Spinal cord (tissue), 10 donors: Measurements from ENCODE around the gene ASAP2. TPM values are rescaled to one million over a fixed set of nuclear protein-coding genes. Genes with fewer than 3 reads are reported as not detected.
"Not testable (repeated sequence)": the region's sequence is repeated elsewhere in the genome, so short reads cannot be mapped to it uniquely, and the experiment has no call there.

Source experiments
- DNase-seq, 6 donors: peaks; one replicate each; pipeline versions ENCODE4 v3.0.0 to v3.0.0-alpha.2; 2013 to 2015; ENCODE audit warnings: low spot score in 6 of 6, low read depth in 4 of 6
- H3K27ac ChIP-seq: one replicate; pipeline ENCODE4 v1.5.1; 2013; ENCODE audit warnings: low read depth, low read length, control low read depth
- H3K27me3 ChIP-seq: one replicate; pipeline ENCODE4 v1.6.1; 2013; ENCODE audit warnings: low read length; ENCODE audit not compliant: control insufficient read depth, insufficient read depth
- H3K36me3 ChIP-seq: one replicate; pipeline ENCODE4 v1.6.1; 2013; ENCODE audit warnings: low read length; ENCODE audit not compliant: control insufficient read depth, insufficient read depth
- H3K4me1 ChIP-seq: one replicate; pipeline ENCODE4 v1.6.1; 2013; ENCODE audit warnings: low read length; ENCODE audit not compliant: control insufficient read depth, insufficient read depth
- H3K4me3 ChIP-seq: one replicate; pipeline ENCODE4 v1.5.1; 2013; ENCODE audit warnings: low read depth, low read length, control low read depth
- H3K9me3 ChIP-seq: one replicate; pipeline ENCODE4 v1.6.1; 2013; ENCODE audit warnings: low read length; ENCODE audit not compliant: control insufficient read depth, insufficient read depth
- WGBS: methylation state at CpG from one replicate; pipeline ENCODE4 v1.1.5; 2013; ENCODE audit warnings: missing lambda C conversion rate; ENCODE audit not compliant: insufficient coverage; 5-methylcytosine and 5-hydroxymethylcytosine counted together
- polyA plus RNA-seq, 2 donors: library from polyadenylated mRNA; unstranded; fragments of 120-200 nt; gene quantifications; one replicate each; pipeline ENCODE4 v1.2.1, GENCODE V29; 2013; ENCODE audit not compliant: insufficient read length in 2 of 2
- total RNA-seq, 2 donors: library from RNA; depleted of rRNA in 1 of 2; stranded (reverse); fragments of 120-200 nt in 1 of 2; fragments of >200 nt in 1 of 2; gene quantifications; one replicate each; pipeline versions ENCODE4 v1.2.3 to v1.2.4, GENCODE V29; 2013 to 2014
- donor health status: healthy.

ASAP2 gene
- total and polyA plus RNA-seq, 4 donors, result 30.4 to 48.6 (median 32.5) TPM

- Histone ChIP-seq H3K9me3 (no peaks in the 10 kb centered on the region), H3K27me3 (no peaks in the 10 kb centered on the region), H3K27ac (peak overlapping the region; percentile 82), H3K4me1 (peaks cover 18% of the 10 kb centered on the region), H3K4me3 (no peak overlapping the region), H3K36me3 (peaks cover 72% of the 10 kb centered on the region)
- 37% methylated on average over 22 of the region's 28 CpGs for WGBS
- DNase-seq, result peak in 1 of 6 donors; percentile 55
Measured at GRCh38 chr2:9392898-9393765, 186.5 kb downstream of the ASAP2 start.

GRCh38 chr2:9394816-9395215, 188.2 kb downstream of the ASAP2 start:
- H3K36me3 ChIP-seq, result peaks cover 61% of the 10 kb centered on the region
- H3K4me1 ChIP-seq, result peaks cover 23% of the 10 kb centered on the region
- H3K9me3 ChIP-seq, result no peaks in the 10 kb centered on the region
- no peak for DNase-seq
- H3K27ac ChIP-seq, result no peak overlapping the region
- 95% methylated on average over 14 of the region's 15 CpGs for WGBS
- no peak overlapping the region for H3K4me3 ChIP-seq
- no peaks in the 10 kb centered on the region for H3K27me3 ChIP-seq

GRCh38 chr2:9397201-9397600, 190.6 kb downstream of the ASAP2 start:
- Histone ChIP-seq H3K9me3 (no peaks in the 10 kb centered on the region), H3K36me3 (peaks cover 62% of the 10 kb centered on the region), H3K4me1 (peaks cover 20% of the 10 kb centered on the region), H3K27me3 (no peaks in the 10 kb centered on the region), H3K4me3 (no peak overlapping the region), H3K27ac (no peak overlapping the region)
- no peak for DNase-seq
- 93% methylated on average over 9 of the region's 14 CpGs for WGBS

- DNase-seq, H3K4me3 ChIP-seq, H3K27me3 ChIP-seq, H3K4me1 ChIP-seq, H3K9me3 ChIP-seq: not testable (repeated sequence)
- WGBS, result 98% methylated on average over 11 of the region's 11 CpGs
- H3K36me3 ChIP-seq, result peaks cover 57% of the 10 kb centered on the region
- H3K27ac ChIP-seq, result peak overlapping the region; percentile 63
Measured at GRCh38 chr2:9398251-9398650, 191.6 kb downstream of the ASAP2 start.

- Histone ChIP-seq H3K4me3 (no peak overlapping the region), H3K27ac (peak overlapping the region; percentile 78), H3K27me3 (no peaks in the 10 kb centered on the region), H3K36me3 (peaks cover 53% of the 10 kb centered on the region), H3K9me3 (no peaks in the 10 kb centered on the region), H3K4me1 (peaks cover 5% of the 10 kb centered on the region)
- DNase-seq, result peak in 1 of 6 donors; percentile 60
- 76% methylated on average over 17 of the region's 20 CpGs for WGBS
Measured at GRCh38 chr2:9398881-9399780, 192.5 kb downstream of the ASAP2 start.

GRCh38 chr2:9400268-9401058, 193.9 kb downstream of the ASAP2 start:
- H3K4me3 ChIP-seq, result no peak overlapping the region
- WGBS, result 87% methylated on average over 11 of the region's 12 CpGs
- peaks cover 45% of the 10 kb centered on the region for H3K36me3 ChIP-seq
- no peak for DNase-seq
- no peaks in the 10 kb centered on the region for H3K9me3 ChIP-seq
- H3K27ac ChIP-seq, result no peak overlapping the region
- no peaks in the 10 kb centered on the region for H3K27me3 ChIP-seq
- H3K4me1 ChIP-seq, result peaks cover 5% of the 10 kb centered on the region

- no peaks in the 10 kb centered on the region for H3K27me3 ChIP-seq
- H3K4me1 ChIP-seq, result peaks cover 5% of the 10 kb centered on the region
- H3K36me3 ChIP-seq, result peaks cover 41% of the 10 kb centered on the region
- DNase-seq, result no peak
- H3K4me3 ChIP-seq, result no peak overlapping the region
- WGBS, result 93% methylated on average over 12 of the region's 12 CpGs
- no peaks in the 10 kb centered on the region for H3K9me3 ChIP-seq
- no peak overlapping the region for H3K27ac ChIP-seq
Measured at GRCh38 chr2:9401059-9401547, 194.5 kb downstream of the ASAP2 start.

GRCh38 chr2:9401646-9402371, 195.2 kb downstream of the ASAP2 start:
- WGBS, result 88% methylated on average over 14 of the region's 19 CpGs
- Histone ChIP-seq H3K9me3 (no peaks in the 10 kb centered on the region), H3K27ac (no peak overlapping the region), H3K4me1 (peaks cover 5% of the 10 kb centered on the region), H3K36me3 (peaks cover 38% of the 10 kb centered on the region), H3K4me3 (no peak overlapping the region), H3K27me3 (no peaks in the 10 kb centered on the region)
- no peak for DNase-seq
